Loucy (cell line): ENCODE data around the gene MCM5.

Source experiments
- H2AFZ ChIP-seq: fragments of 200-600 bp; sonication (generic); 2 replicates; pipeline ENCODE4 v1.6.0; 2016; ENCODE audit warnings: antibody characterized with exemption, mild to moderate bottlenecking, low read length, moderate library complexity
- H3F3A ChIP-seq: fragments of 200-600 bp; 2 replicates; pipeline ENCODE4 v1.6.0; 2016; ENCODE audit warnings: antibody characterized with exemption, low read depth, mild to moderate bottlenecking
- H3K27me3 ChIP-seq: fragments of 200-600 bp; sonication (generic); 2 replicates; pipeline ENCODE4 v1.6.1; 2014; ENCODE audit warnings: low read length, mild to moderate bottlenecking; ENCODE audit not compliant: insufficient read depth, poor library complexity, severe bottlenecking
- H3K36me3 ChIP-seq: fragments of 200-600 bp; sonication (generic); 2 replicates; pipeline ENCODE4 v1.6.1; 2016; ENCODE audit warnings: low read length; ENCODE audit not compliant: insufficient read depth
- H3K4me1 ChIP-seq: fragments of 200-600 bp; sonication (generic); 2 replicates; pipeline ENCODE4 v1.5.1; 2014; ENCODE audit warnings: low read length, mild to moderate bottlenecking; ENCODE audit not compliant: insufficient read depth, poor library complexity, severe bottlenecking
- H3K4me2 ChIP-seq: fragments of 200-600 bp; sonication (generic); 2 replicates; pipeline ENCODE4 v1.6.0; 2014; ENCODE audit warnings: antibody characterized with exemption, low read length, low read depth, mild to moderate bottlenecking; ENCODE audit not compliant: poor library complexity, severe bottlenecking
- H3K4me3 ChIP-seq: fragments of 200-600 bp; sonication (generic); 2 replicates; pipeline ENCODE4 v1.5.1; 2014; ENCODE audit warnings: low read length, mild to moderate bottlenecking, mixed read lengths; ENCODE audit not compliant: poor library complexity, severe bottlenecking
- H3K79me2 ChIP-seq: fragments of 200-600 bp; sonication (generic); 2 replicates; pipeline ENCODE4 v1.6.1; 2014; ENCODE audit warnings: low read length; ENCODE audit not compliant: insufficient read depth
- H3K9ac ChIP-seq: fragments of 200-600 bp; sonication (generic); 2 replicates; pipeline ENCODE4 v1.6.0; 2014; ENCODE audit warnings: mild to moderate bottlenecking, low read depth, low read length, moderate library complexity; ENCODE audit not compliant: poor library complexity, severe bottlenecking
- H3K9me2 ChIP-seq: fragments of 200-600 bp; sonication (generic); replicated peaks from 2 replicates; pipeline ENCODE4 v1.6.1; 2016; ENCODE audit warnings: low read depth, low read length, mixed read lengths
- H3K9me3 ChIP-seq: fragments of 200-600 bp; sonication (generic); 2 replicates; pipeline ENCODE4 v1.6.1; 2014; ENCODE audit warnings: mild to moderate bottlenecking, antibody characterized with exemption, low read length, low read depth; ENCODE audit not compliant: insufficient read depth
- H4K20me1 ChIP-seq: fragments of 200-600 bp; sonication (generic); 2 replicates; pipeline ENCODE4 v1.6.0; 2014; ENCODE audit warnings: antibody characterized with exemption, low read length, mild to moderate bottlenecking; ENCODE audit not compliant: insufficient read depth, poor library complexity, severe bottlenecking
- EZH2phosphoT487 ChIP-seq: fragments of 200-600 bp; IDR thresholded peaks from 2 replicates; pipeline ENCODE4 v1.6.1; 2018; ENCODE audit warnings: antibody characterized with exemption, mild to moderate bottlenecking, moderate library complexity, borderline replicate concordance
- TF ChIP-seq, protein P1 (sequence below): fragments of 200-600 bp; sonication (generic); conservative IDR thresholded peaks from 2 replicates; pipeline ENCODE4 v1.5.1; 2014; ENCODE audit warnings: mild to moderate bottlenecking, antibody characterized with exemption, low read length

MCM5 gene

DNA sequence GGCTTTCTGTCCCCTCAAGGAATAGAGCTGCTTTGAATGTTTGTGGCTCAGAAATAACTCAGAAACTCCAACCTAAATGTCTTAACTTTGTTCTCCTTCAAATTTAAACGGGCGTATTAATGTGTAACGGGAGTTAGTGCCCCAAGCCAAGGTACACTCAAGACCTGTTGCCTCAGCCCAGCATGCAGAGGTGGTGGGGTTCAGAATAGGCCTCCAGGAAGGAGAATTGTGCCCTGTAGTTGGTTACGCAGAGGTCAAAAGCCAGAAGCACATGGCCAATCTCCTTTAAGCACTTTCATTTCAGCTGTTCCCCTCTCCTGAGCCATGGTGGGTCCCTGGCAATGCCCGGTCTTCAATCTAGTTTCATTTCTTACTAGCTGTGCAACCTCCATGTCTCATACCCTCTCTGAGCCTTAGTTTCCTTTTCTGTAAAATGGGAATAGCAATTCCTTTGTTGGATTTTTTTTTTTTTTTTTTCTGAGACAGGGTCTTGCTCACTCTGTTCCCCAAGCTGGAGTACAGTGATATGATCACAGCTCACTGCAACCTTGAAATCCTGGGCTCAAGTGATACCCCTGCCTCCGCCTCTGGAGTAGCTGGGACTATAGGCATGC is 14.9 kb upstream of the MCM5 start:
- Histone ChIP-seq H3F3A (no peaks in the 10 kb centered on the region), H3K79me2 (no peaks in the 10 kb centered on the region), H3K36me3 (no peaks in the 10 kb centered on the region), H3K4me1 (peaks cover 5% of the 10 kb centered on the region), H3K9ac (no peak overlapping the region), H3K9me2 (no peaks in the 10 kb centered on the region), H2AFZ (no peak overlapping the region), H3K27me3 (no peaks in the 10 kb centered on the region), H3K4me3 (no peak overlapping the region), H4K20me1 (no peaks in the 10 kb centered on the region), H3K4me2 (no peak overlapping the region), H3K9me3 (no peaks in the 10 kb centered on the region)
- TF ChIP-seq, protein P1, sequence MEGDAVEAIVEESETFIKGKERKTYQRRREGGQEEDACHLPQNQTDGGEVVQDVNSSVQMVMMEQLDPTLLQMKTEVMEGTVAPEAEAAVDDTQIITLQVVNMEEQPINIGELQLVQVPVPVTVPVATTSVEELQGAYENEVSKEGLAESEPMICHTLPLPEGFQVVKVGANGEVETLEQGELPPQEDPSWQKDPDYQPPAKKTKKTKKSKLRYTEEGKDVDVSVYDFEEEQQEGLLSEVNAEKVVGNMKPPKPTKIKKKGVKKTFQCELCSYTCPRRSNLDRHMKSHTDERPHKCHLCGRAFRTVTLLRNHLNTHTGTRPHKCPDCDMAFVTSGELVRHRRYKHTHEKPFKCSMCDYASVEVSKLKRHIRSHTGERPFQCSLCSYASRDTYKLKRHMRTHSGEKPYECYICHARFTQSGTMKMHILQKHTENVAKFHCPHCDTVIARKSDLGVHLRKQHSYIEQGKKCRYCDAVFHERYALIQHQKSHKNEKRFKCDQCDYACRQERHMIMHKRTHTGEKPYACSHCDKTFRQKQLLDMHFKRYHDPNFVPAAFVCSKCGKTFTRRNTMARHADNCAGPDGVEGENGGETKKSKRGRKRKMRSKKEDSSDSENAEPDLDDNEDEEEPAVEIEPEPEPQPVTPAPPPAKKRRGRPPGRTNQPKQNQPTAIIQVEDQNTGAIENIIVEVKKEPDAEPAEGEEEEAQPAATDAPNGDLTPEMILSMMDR: no peak
- no peak for TF ChIP-seq EZH2phosphoT487

DNA sequence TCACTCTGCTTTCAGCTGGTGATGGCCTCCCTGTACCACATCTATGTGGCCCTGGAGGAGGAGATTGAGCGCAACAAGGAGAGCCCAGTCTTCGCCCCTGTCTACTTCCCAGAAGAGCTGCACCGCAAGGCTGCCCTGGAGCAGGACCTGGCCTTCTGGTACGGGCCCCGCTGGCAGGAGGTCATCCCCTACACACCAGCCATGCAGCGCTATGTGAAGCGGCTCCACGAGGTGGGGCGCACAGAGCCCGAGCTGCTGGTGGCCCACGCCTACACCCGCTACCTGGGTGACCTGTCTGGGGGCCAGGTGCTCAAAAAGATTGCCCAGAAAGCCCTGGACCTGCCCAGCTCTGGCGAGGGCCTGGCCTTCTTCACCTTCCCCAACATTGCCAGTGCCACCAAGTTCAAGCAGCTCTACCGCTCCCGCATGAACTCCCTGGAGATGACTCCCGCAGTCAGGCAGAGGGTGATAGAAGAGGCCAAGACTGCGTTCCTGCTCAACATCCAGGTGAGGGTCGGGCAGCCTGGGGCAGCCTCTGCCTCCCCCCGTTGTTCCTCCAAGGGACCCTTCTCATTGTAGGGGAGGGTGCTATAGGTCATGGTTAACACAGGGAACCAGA is 13.2 kb upstream of the MCM5 start:
- H3K79me2 ChIP-seq: no peaks in the 10 kb centered on the region
- H3K4me2 ChIP-seq: no peak overlapping the region
- no peaks in the 10 kb centered on the region for H3K9me2 ChIP-seq
- no peak overlapping the region for H2AFZ ChIP-seq
- no peaks in the 10 kb centered on the region for H3K36me3 ChIP-seq
- H4K20me1 ChIP-seq: no peaks in the 10 kb centered on the region
- no peaks in the 10 kb centered on the region for H3F3A ChIP-seq
- H3K9ac ChIP-seq: no peak overlapping the region
- no peaks in the 10 kb centered on the region for H3K9me3 ChIP-seq
- H3K27me3 ChIP-seq: no peaks in the 10 kb centered on the region
- H3K4me1 ChIP-seq: no peaks in the 10 kb centered on the region
- no peak for TF ChIP-seq EZH2phosphoT487
- TF ChIP-seq, protein P1: no peak
- no peak overlapping the region for H3K4me3 ChIP-seq

DNA sequence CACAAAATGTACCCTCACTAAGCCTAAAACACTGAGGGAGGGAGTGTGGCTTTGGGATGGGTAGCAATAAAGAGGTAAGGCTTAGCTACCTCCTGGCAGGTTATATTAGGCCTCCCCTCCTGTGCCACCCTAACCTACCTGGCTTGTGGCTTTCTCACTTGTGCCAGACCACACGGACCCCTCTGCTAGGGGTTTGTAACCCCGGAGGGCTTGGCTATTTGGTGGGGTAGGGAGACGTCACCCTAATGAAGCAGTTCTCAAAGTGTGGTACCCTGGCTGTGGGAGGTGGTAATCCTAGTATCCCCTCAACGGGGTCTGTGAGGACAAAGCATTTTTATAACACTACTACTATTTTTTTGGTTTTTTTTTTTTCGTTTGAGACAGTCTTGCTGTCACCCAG is 9.0 kb upstream of the MCM5 start:
- H3K4me1 ChIP-seq: no peaks in the 10 kb centered on the region
- no peaks in the 10 kb centered on the region for H3K36me3 ChIP-seq
- H3K9me2 ChIP-seq: no peaks in the 10 kb centered on the region
- no peak overlapping the region for H2AFZ ChIP-seq
- TF ChIP-seq, protein P1: no peak
- no peak for TF ChIP-seq EZH2phosphoT487
- H3K4me2 ChIP-seq: no peak overlapping the region
- no peaks in the 10 kb centered on the region for H3K27me3 ChIP-seq
- no peaks in the 10 kb centered on the region for H3K79me2 ChIP-seq
- no peaks in the 10 kb centered on the region for H3K9me3 ChIP-seq
- H4K20me1 ChIP-seq: no peaks in the 10 kb centered on the region
- H3K4me3 ChIP-seq: no peak overlapping the region
- no peak overlapping the region for H3K9ac ChIP-seq
- no peaks in the 10 kb centered on the region for H3F3A ChIP-seq
